Activated T-cell treated with anti-CD3 and anti-CD28 coated beads, Interleukin-2, amount 50 U/mL, for 72 hours (primary cell): Measurements from ENCODE around the gene CEND1. TPM values are rescaled to one million over a fixed set of nuclear protein-coding genes. Genes with fewer than 3 reads are reported as not detected.

ENCODE experiments used
- ATAC-seq, 2 donors: fragments of 150-1000 bp; cut with Tn5 transposase; replicated peaks in 1 of 2; 2 replicates each; pipeline ENCODE4 v1.10.0; 2021; ENCODE audit warnings: moderate library complexity in 2 of 2, mild to moderate bottlenecking in 1 of 2
- DNase-seq, 2 donors: peaks; one replicate each; pipeline ENCODE4 v3.0.0; 2021 to 2022; ENCODE audit warnings: mixed read lengths in 1 of 2
- H3K27ac Mint-ChIP-seq: one replicate; pipeline ENCODE4 v1.8.0; 2022; ENCODE audit warnings: mild to moderate bottlenecking, moderate library complexity, mixed read lengths
- H3K27me3 Mint-ChIP-seq: one replicate; pipeline ENCODE4 v1.8.0; 2022; ENCODE audit warnings: low read depth, mixed read lengths
- H3K36me3 Mint-ChIP-seq, 2 donors: one replicate each; pipeline ENCODE4 v1.8.0; 2022; ENCODE audit warnings: mixed read lengths in 2 of 2, mild to moderate bottlenecking in 1 of 2; ENCODE audit not compliant: insufficient read depth in 2 of 2
- H3K4me1 Mint-ChIP-seq: one replicate; pipeline ENCODE4 v1.8.0; 2022; ENCODE audit warnings: low read depth, mixed read lengths
- H3K4me3 Mint-ChIP-seq, 2 donors: one replicate each; pipeline ENCODE4 v1.8.0; 2022; ENCODE audit warnings: mild to moderate bottlenecking in 2 of 2, mixed read lengths in 2 of 2, moderate library complexity in 2 of 2
- H3K9me3 Mint-ChIP-seq, 2 donors: one replicate each; pipeline ENCODE4 v1.8.0; 2022; ENCODE audit warnings: mixed read lengths in 2 of 2
- total RNA-seq, 2 donors: library from RNA; stranded (reverse); gene quantifications; one replicate each; pipeline ENCODE4 v1.2.3, GENCODE V29; 2022

CEND1 gene
- total RNA-seq, 2 donors from 2014 or later = 1.4 to 1.6 TPM

- Mint-ChIP-seq H3K4me3 (no peak overlapping the region), H3K27me3 (no peaks in the 10 kb centered on the region), H3K27ac (no peak overlapping the region), H3K9me3 (no peaks in the 10 kb centered on the region), H3K36me3 (peaks cover 0 to 4% of the 10 kb centered on the region in 2 donors), H3K4me1 (peaks cover 24% of the 10 kb centered on the region)
- no peak for ATAC-seq
- DNase-seq = no peak
Measured at GRCh38 chr11:771617-772204, 18.2 kb downstream of the CEND1 start.

GRCh38 chr11:770642-771616 is 19.0 kb downstream of the CEND1 start:
- no peak for ATAC-seq
- peaks cover 0 to 4% of the 10 kb centered on the region in 2 donors for H3K36me3 Mint-ChIP-seq
- H3K4me1 Mint-ChIP-seq = peaks cover 24% of the 10 kb centered on the region
- DNase-seq = no peak
- no peak overlapping the region for H3K27ac Mint-ChIP-seq
- H3K9me3 Mint-ChIP-seq = no peaks in the 10 kb centered on the region
- no peaks in the 10 kb centered on the region for H3K27me3 Mint-ChIP-seq
- H3K4me3 Mint-ChIP-seq = no peak overlapping the region

- peaks cover 19% of the 10 kb centered on the region for H3K4me1 Mint-ChIP-seq
- no peaks in the 10 kb centered on the region for H3K27me3 Mint-ChIP-seq
- no peak overlapping the region for H3K4me3 Mint-ChIP-seq
- H3K27ac Mint-ChIP-seq = no peak overlapping the region
- H3K36me3 Mint-ChIP-seq = peaks cover 0 to 4% of the 10 kb centered on the region in 2 donors
- no peaks in the 10 kb centered on the region for H3K9me3 Mint-ChIP-seq
- ATAC-seq (no peak), DNase-seq (no peak)
Measured at GRCh38 chr11:769887-770641, 19.8 kb downstream of the CEND1 start.

GRCh38 chr11:767238-767637 is 22.7 kb downstream of the CEND1 start:
- Mint-ChIP-seq H3K27ac (no peak overlapping the region), H3K27me3 (no peaks in the 10 kb centered on the region)

GRCh38 chr11:766936-767210 is 23.0 kb downstream of the CEND1 start:
- Mint-ChIP-seq H3K4me1 (peaks cover 14% of the 10 kb centered on the region), H3K9me3 (no peaks in the 10 kb centered on the region), H3K4me3 (no peak overlapping the region), H3K36me3 (peaks cover 0 to 7% of the 10 kb centered on the region in 2 donors), H3K27me3 (no peaks in the 10 kb centered on the region), H3K27ac (no peak overlapping the region)
- ATAC-seq = no peak
- no peak for DNase-seq

More at GRCh38 chr11:767238-767637, 22.7 kb downstream of the CEND1 start:
- DNase-seq = no peak
- H3K4me1 Mint-ChIP-seq = peaks cover 14% of the 10 kb centered on the region
- no peak overlapping the region for H3K4me3 Mint-ChIP-seq
- no peaks in the 10 kb centered on the region for H3K9me3 Mint-ChIP-seq
- ATAC-seq = no peak
- H3K36me3 Mint-ChIP-seq = peaks cover 0 to 6% of the 10 kb centered on the region in 2 donors

GRCh38 chr11:766106-766935 is 23.6 kb downstream of the CEND1 start:
- H3K4me1 Mint-ChIP-seq = peaks cover 14% of the 10 kb centered on the region
- no peaks in the 10 kb centered on the region for H3K27me3 Mint-ChIP-seq
- DNase-seq (no peak), ATAC-seq (peak; percentile 35 to 54)
- no peak overlapping the region for H3K4me3 Mint-ChIP-seq
- peaks cover 0 to 7% of the 10 kb centered on the region in 2 donors for H3K36me3 Mint-ChIP-seq
- H3K9me3 Mint-ChIP-seq = no peaks in the 10 kb centered on the region
- H3K27ac Mint-ChIP-seq = peak overlapping the region; percentile 1

GRCh38 chr11:765802-766091 is 24.1 kb downstream of the CEND1 start:
- Mint-ChIP-seq H3K27me3 (no peaks in the 10 kb centered on the region), H3K36me3 (peaks cover 0 to 7% of the 10 kb centered on the region in 2 donors), H3K4me1 (peaks cover 14% of the 10 kb centered on the region), H3K9me3 (no peaks in the 10 kb centered on the region), H3K27ac (no peak overlapping the region), H3K4me3 (no peak overlapping the region)
- ATAC-seq = no peak
- DNase-seq = no peak

GRCh38 chr11:765025-765801 is 24.7 kb downstream of the CEND1 start:
- Mint-ChIP-seq H3K4me1 (peaks cover 15% of the 10 kb centered on the region), H3K27ac (no peak overlapping the region), H3K9me3 (no peaks in the 10 kb centered on the region), H3K27me3 (no peaks in the 10 kb centered on the region), H3K4me3 (no peak overlapping the region), H3K36me3 (peaks cover 0 to 6% of the 10 kb centered on the region in 2 donors)
- peak; percentile 66 to 68 for DNase-seq
- peak; percentile 66 to 68 for ATAC-seq

- no peaks in the 10 kb centered on the region for H3K27me3 Mint-ChIP-seq
- no peak for ATAC-seq
- no peak overlapping the region for H3K27ac Mint-ChIP-seq
- peaks cover 0 to 10% of the 10 kb centered on the region in 2 donors for H3K36me3 Mint-ChIP-seq
- H3K4me1 Mint-ChIP-seq = peaks cover 17% of the 10 kb centered on the region
- DNase-seq = no peak
- no peaks in the 10 kb centered on the region for H3K9me3 Mint-ChIP-seq
- no peak overlapping the region for H3K4me3 Mint-ChIP-seq
Measured at GRCh38 chr11:764322-765024, 25.4 kb downstream of the CEND1 start.

- H3K27ac Mint-ChIP-seq = no peak overlapping the region
- H3K4me1 Mint-ChIP-seq = peaks cover 17% of the 10 kb centered on the region
- no peak for ATAC-seq
- DNase-seq = no peak
- H3K4me3 Mint-ChIP-seq = no peak overlapping the region
- peaks cover 0 to 12% of the 10 kb centered on the region in 2 donors for H3K36me3 Mint-ChIP-seq
- no peaks in the 10 kb centered on the region for H3K27me3 Mint-ChIP-seq
- H3K9me3 Mint-ChIP-seq = no peaks in the 10 kb centered on the region
Measured at GRCh38 chr11:763549-764321, 26.2 kb downstream of the CEND1 start.

- Mint-ChIP-seq H3K27ac (no peak overlapping the region), H3K4me3 (no peak overlapping the region), H3K27me3 (no peaks in the 10 kb centered on the region), H3K9me3 (no peaks in the 10 kb centered on the region), H3K36me3 (peaks cover 0 to 12% of the 10 kb centered on the region in 2 donors), H3K4me1 (peaks cover 17% of the 10 kb centered on the region)
- DNase-seq = no peak
- no peak for ATAC-seq
Measured at GRCh38 chr11:763073-763463, 26.8 kb downstream of the CEND1 start.
